HepG2 (cell line): ENCODE data around the gene HS3ST3B1.

ENCODE experiments used
- CC2D1A ChIP-seq: sonication (generic); formaldehyde crosslinking; IDR thresholded peaks from 2 replicates; pipeline ENCODE4 v1.8.1; 2023; ENCODE audit warnings: mild to moderate bottlenecking, missing genetic modification reagents
- CREB1 ChIP-seq, 2 experiments: fragments of 450-650 bp in 1 of 2; IDR thresholded peaks; 2 replicates each; pipeline ENCODE4 v1.6.1; 2016 to 2017; ENCODE audit warnings: control low read depth in 1 of 2, mild to moderate bottlenecking in 1 of 2, missing compliant biosample characterization in 1 of 2, missing genetic modification characterization in 1 of 2
- KDM4B ChIP-seq: sonication (generic); formaldehyde crosslinking; IDR thresholded peaks from 2 replicates; pipeline ENCODE4 v1.4.0; 2020; ENCODE audit warnings: missing genetic modification reagents
- KLF11 ChIP-seq: IDR thresholded peaks from 2 replicates; pipeline ENCODE4 v1.6.1; 2016; ENCODE audit warnings: missing compliant biosample characterization
- SOX13 ChIP-seq, 3 experiments: fragments of 450-650 bp in 1 of 3; sonication (generic) in 1 of 3; formaldehyde crosslinking in 1 of 3; IDR thresholded peaks in 2 of 3; conservative IDR thresholded peaks in 1 of 3; 2 replicates each; pipeline versions ENCODE4 v1.5.0 to v1.6.1; 2016 to 2020; ENCODE audit warnings: antibody characterized with exemption in 1 of 3, mild to moderate bottlenecking in 1 of 3, missing compliant biosample characterization in 1 of 3, missing genetic modification reagents in 1 of 3, moderate library complexity in 1 of 3
- ZKSCAN5 ChIP-seq: sonication (generic); formaldehyde crosslinking; IDR thresholded peaks from 2 replicates; pipeline ENCODE4 v1.5.1; 2020; ENCODE audit warnings: mild to moderate bottlenecking, missing genetic modification reagents
- TF ChIP-seq, protein P1 (sequence below): sonication (generic); formaldehyde crosslinking; IDR thresholded peaks from 2 replicates; pipeline ENCODE4 v1.8.0; 2022; ENCODE audit warnings: mild to moderate bottlenecking, missing genetic modification reagents; ENCODE audit not compliant: insufficient replicate concordance
- TF ChIP-seq, protein P2 (sequence below): sonication (generic); formaldehyde crosslinking; IDR thresholded peaks from 2 replicates; pipeline ENCODE4 v1.5.0; 2020; ENCODE audit warnings: mild to moderate bottlenecking, missing genetic modification reagents, moderate library complexity
- TF ChIP-seq, protein P3 (sequence below): sonication (generic); formaldehyde crosslinking; IDR thresholded peaks from 2 replicates; pipeline ENCODE4 v1.5.0; 2020; ENCODE audit warnings: missing genetic modification reagents

DNA sequence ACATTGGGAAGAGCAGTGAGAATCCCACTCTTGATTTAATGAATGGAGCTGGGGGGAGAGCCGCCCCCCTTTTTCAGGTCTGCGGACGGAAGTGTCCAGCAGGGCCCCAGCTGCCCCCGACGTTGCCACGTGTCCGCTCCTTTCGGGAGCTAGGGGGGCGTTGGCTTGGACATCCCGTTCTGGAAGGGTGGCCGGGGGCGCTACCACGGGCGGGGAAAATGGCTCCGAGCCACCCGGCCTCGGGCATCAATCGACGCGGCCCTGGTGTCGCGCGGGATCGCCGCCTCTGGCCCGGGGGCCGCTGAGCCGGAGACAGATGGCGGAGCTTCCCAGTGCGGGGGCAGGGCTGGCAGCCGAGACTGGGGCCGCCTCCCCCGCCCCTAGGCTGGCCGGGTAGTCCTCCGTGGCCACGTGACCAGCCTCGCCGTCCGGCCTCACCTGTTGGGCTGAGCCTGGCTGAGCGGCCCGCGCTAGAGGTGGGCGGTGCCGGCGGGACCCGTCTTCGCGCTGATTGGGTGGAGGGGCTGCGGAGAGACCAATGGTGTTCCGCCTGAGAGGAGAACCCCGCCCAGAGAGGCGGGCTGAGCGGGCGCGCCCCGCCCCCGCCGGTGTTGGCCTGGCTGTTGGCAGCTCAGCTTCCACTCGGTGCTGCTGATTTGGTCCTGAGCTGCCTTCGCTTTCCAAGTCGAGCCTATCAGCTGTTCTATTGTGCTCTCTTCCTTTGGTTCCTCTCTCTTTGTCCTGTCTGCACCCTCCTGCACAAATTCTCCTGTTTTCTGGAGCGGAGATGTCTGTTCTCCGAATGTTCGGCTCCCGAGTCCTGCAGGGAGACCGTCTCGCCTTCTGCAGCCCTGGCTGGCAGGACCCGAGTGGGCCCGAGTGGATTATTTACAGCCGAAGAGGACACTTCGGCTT is 8.3 kb downstream of the HS3ST3B1 start:
- no peak for TF ChIP-seq KDM4B (CRISPR knock-in tag)
- TF ChIP-seq SOX13 (IDR thresholded peaks at IDR 0.05) = no peak
- TF ChIP-seq SOX13 (CRISPR knock-in tag; conservative IDR thresholded peaks at IDR 0.05 in 1 of 2, IDR thresholded peaks at IDR 0.05 in 1 of 2) = peak in 1 of 2 experiments; percentile 67; a peak in 2 of 4 replicates
- TF ChIP-seq, protein P1, sequence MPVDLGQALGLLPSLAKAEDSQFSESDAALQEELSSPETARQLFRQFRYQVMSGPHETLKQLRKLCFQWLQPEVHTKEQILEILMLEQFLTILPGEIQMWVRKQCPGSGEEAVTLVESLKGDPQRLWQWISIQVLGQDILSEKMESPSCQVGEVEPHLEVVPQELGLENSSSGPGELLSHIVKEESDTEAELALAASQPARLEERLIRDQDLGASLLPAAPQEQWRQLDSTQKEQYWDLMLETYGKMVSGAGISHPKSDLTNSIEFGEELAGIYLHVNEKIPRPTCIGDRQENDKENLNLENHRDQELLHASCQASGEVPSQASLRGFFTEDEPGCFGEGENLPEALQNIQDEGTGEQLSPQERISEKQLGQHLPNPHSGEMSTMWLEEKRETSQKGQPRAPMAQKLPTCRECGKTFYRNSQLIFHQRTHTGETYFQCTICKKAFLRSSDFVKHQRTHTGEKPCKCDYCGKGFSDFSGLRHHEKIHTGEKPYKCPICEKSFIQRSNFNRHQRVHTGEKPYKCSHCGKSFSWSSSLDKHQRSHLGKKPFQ (CRISPR knock-in tag) = no peak
- TF ChIP-seq CC2D1A (CRISPR knock-in tag) = peak; percentile 60; the same call in 1 of the 2 replicates
- no peak for TF ChIP-seq CREB1 (IDR thresholded peaks at IDR 0.05)
- peak; percentile 40; the same call in 1 of the 2 replicates for TF ChIP-seq CREB1 (CRISPR knock-in tag; IDR thresholded peaks at IDR 0.05)
- TF ChIP-seq, protein P2, sequence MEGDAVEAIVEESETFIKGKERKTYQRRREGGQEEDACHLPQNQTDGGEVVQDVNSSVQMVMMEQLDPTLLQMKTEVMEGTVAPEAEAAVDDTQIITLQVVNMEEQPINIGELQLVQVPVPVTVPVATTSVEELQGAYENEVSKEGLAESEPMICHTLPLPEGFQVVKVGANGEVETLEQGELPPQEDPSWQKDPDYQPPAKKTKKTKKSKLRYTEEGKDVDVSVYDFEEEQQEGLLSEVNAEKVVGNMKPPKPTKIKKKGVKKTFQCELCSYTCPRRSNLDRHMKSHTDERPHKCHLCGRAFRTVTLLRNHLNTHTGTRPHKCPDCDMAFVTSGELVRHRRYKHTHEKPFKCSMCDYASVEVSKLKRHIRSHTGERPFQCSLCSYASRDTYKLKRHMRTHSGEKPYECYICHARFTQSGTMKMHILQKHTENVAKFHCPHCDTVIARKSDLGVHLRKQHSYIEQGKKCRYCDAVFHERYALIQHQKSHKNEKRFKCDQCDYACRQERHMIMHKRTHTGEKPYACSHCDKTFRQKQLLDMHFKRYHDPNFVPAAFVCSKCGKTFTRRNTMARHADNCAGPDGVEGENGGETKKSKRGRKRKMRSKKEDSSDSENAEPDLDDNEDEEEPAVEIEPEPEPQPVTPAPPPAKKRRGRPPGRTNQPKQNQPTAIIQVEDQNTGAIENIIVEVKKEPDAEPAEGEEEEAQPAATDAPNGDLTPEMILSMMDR (CRISPR knock-in tag) = no peak; the same call in 1 of the 2 replicates
- TF ChIP-seq ZKSCAN5 = no peak
- no peak for TF ChIP-seq KLF11 (CRISPR knock-in tag)
- TF ChIP-seq, protein P3, sequence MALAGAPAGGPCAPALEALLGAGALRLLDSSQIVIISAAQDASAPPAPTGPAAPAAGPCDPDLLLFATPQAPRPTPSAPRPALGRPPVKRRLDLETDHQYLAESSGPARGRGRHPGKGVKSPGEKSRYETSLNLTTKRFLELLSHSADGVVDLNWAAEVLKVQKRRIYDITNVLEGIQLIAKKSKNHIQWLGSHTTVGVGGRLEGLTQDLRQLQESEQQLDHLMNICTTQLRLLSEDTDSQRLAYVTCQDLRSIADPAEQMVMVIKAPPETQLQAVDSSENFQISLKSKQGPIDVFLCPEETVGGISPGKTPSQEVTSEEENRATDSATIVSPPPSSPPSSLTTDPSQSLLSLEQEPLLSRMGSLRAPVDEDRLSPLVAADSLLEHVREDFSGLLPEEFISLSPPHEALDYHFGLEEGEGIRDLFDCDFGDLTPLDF (CRISPR knock-in tag) = peak; percentile 66
